ENCODE data around the gene AHRR.
"Not testable (repeated sequence)": the region's sequence is repeated elsewhere in the genome, so short reads cannot be mapped to it uniquely, and the experiment has no call there.

The AHRR gene

GRCh38 chr5:384576-384975 is 63.1 kb downstream of the AHRR start:
- not testable (repeated sequence) for H3K4me3 Mint-ChIP-seq; ATAC-seq (replicated peaks); H3K27ac Mint-ChIP-seq; DNase-seq
- Mint-ChIP-seq H3K9me3 (peaks cover 22% of the 10 kb centered on the region in 2 donors), H3K4me1 (peaks cover 18 to 41% of the 10 kb centered on the region in 2 donors), H3K27me3 (peaks cover 18 to 19% of the 10 kb centered on the region in 2 donors), H3K36me3 (peaks cover 75 to 84% of the 10 kb centered on the region in 2 donors)

- H3K27me3 Mint-ChIP-seq, result peaks cover 20 to 26% of the 10 kb centered on the region in 2 donors
- H3K36me3 Mint-ChIP-seq, result peaks cover 82 to 88% of the 10 kb centered on the region in 2 donors
- ATAC-seq (replicated peaks) (no peak), DNase-seq (no peak)
- peaks cover 22% of the 10 kb centered on the region in 2 donors for H3K9me3 Mint-ChIP-seq
- no peak overlapping the region for H3K4me3 Mint-ChIP-seq
- H3K4me1 Mint-ChIP-seq, result peaks cover 21 to 47% of the 10 kb centered on the region in 2 donors
- no peak overlapping the region for H3K27ac Mint-ChIP-seq
Observed at GRCh38 chr5:385321-385720, 63.8 kb downstream of the AHRR start.

- peaks cover 21 to 26% of the 10 kb centered on the region in 2 donors for H3K27me3 Mint-ChIP-seq
- ATAC-seq (replicated peaks) (no peak), DNase-seq (no peak)
- no peak overlapping the region for H3K4me3 Mint-ChIP-seq
- H3K4me1 Mint-ChIP-seq, result peaks cover 29 to 48% of the 10 kb centered on the region in 2 donors
- H3K9me3 Mint-ChIP-seq, result peaks cover 16 to 17% of the 10 kb centered on the region in 2 donors
- H3K36me3 Mint-ChIP-seq, result peaks cover 80 to 86% of the 10 kb centered on the region in 2 donors
- no peak overlapping the region for H3K27ac Mint-ChIP-seq
Observed at GRCh38 chr5:386432-387341, 65.2 kb downstream of the AHRR start.

- Mint-ChIP-seq H3K4me3 (no peak overlapping the region), H3K4me1 (peaks cover 27 to 43% of the 10 kb centered on the region in 2 donors), H3K27me3 (peaks cover 21 to 26% of the 10 kb centered on the region in 2 donors), H3K36me3 (peaks cover 76 to 81% of the 10 kb centered on the region in 2 donors), H3K27ac (peak overlapping the region; percentile 73), H3K9me3 (peaks cover 9% of the 10 kb centered on the region in 2 donors)
- DNase-seq (no peak), ATAC-seq (replicated peaks) (no peak)
Observed at GRCh38 chr5:387491-388265, 66.2 kb downstream of the AHRR start.

- Mint-ChIP-seq H3K36me3 (peaks cover 80 to 85% of the 10 kb centered on the region in 2 donors), H3K9me3 (peaks cover 9 to 11% of the 10 kb centered on the region in 2 donors), H3K4me1 (peaks cover 35 to 52% of the 10 kb centered on the region in 2 donors), H3K27me3 (peaks cover 21 to 26% of the 10 kb centered on the region in 2 donors), H3K27ac (peak overlapping the region; percentile 93), H3K4me3 (peak overlapping the region; percentile 29 to 62)
- ATAC-seq (replicated peaks) (peak in 1 of 2 donors; percentile 17), DNase-seq (no peak)
Observed at GRCh38 chr5:388266-389196, 67.0 kb downstream of the AHRR start.

GRCh38 chr5:389197-389821 is 67.8 kb downstream of the AHRR start:
- ATAC-seq (replicated peaks), result no peak
- Mint-ChIP-seq H3K27me3 (peaks cover 21 to 26% of the 10 kb centered on the region in 2 donors), H3K4me3 (peak overlapping the region; percentile 43 to 62), H3K36me3 (peaks cover 80 to 83% of the 10 kb centered on the region in 2 donors), H3K4me1 (peaks cover 38 to 58% of the 10 kb centered on the region in 2 donors), H3K27ac (peak overlapping the region; percentile 16), H3K9me3 (peaks cover 7 to 11% of the 10 kb centered on the region in 2 donors)
- DNase-seq, result no peak

- ATAC-seq (replicated peaks), result no peak
Observed at GRCh38 chr5:389891-390622, 68.5 kb downstream of the AHRR start.

GRCh38 chr5:390623-391491 is 69.3 kb downstream of the AHRR start:
- H3K4me1 Mint-ChIP-seq, result peaks cover 47 to 73% of the 10 kb centered on the region in 2 donors

More at GRCh38 chr5:389891-390622, 68.5 kb downstream of the AHRR start:
- Mint-ChIP-seq H3K4me3 (peak overlapping the region; percentile 52 to 62), H3K36me3 (peaks cover 73 to 78% of the 10 kb centered on the region in 2 donors), H3K9me3 (peaks cover 7 to 11% of the 10 kb centered on the region in 2 donors), H3K27ac (peak overlapping the region; percentile 80), H3K27me3 (peaks cover 21 to 26% of the 10 kb centered on the region in 2 donors), H3K4me1 (peaks cover 43 to 65% of the 10 kb centered on the region in 2 donors)
- DNase-seq, result no peak

GRCh38 chr5:392431-392988 is 71.0 kb downstream of the AHRR start:
- Mint-ChIP-seq H3K4me1 (peaks cover 45 to 75% of the 10 kb centered on the region in 2 donors), H3K36me3 (peaks cover 59 to 69% of the 10 kb centered on the region in 2 donors), H3K9me3 (peaks cover 0 to 5% of the 10 kb centered on the region in 2 donors), H3K27me3 (peaks cover 15 to 24% of the 10 kb centered on the region in 2 donors), H3K4me3 (peak overlapping the region; percentile 60 to 76), H3K27ac (peak overlapping the region; percentile 96)
- ATAC-seq (replicated peaks), result peak; percentile 82 to 92
- peak; percentile 56 for DNase-seq

More at GRCh38 chr5:390623-391491, 69.3 kb downstream of the AHRR start:
- Mint-ChIP-seq H3K27ac (peak overlapping the region; percentile 80), H3K27me3 (peaks cover 19 to 26% of the 10 kb centered on the region in 2 donors), H3K36me3 (peaks cover 69 to 78% of the 10 kb centered on the region in 2 donors), H3K4me3 (peak overlapping the region; percentile 25 to 52), H3K9me3 (peaks cover 2 to 8% of the 10 kb centered on the region in 2 donors)
- ATAC-seq (replicated peaks), result no peak
- no peak for DNase-seq

GRCh38 chr5:393846-394275 is 72.3 kb downstream of the AHRR start:
- peak overlapping the region in 1 of 2 donors; percentile 39 for H3K4me3 Mint-ChIP-seq
- DNase-seq, result no peak
- H3K9me3 Mint-ChIP-seq, result peaks cover 0 to 5% of the 10 kb centered on the region in 2 donors
- H3K27ac Mint-ChIP-seq, result peak overlapping the region; percentile 96
- peaks cover 43 to 70% of the 10 kb centered on the region in 2 donors for H3K4me1 Mint-ChIP-seq
- peaks cover 4 to 11% of the 10 kb centered on the region in 2 donors for H3K27me3 Mint-ChIP-seq
- peaks cover 54 to 65% of the 10 kb centered on the region in 2 donors for H3K36me3 Mint-ChIP-seq
- ATAC-seq (replicated peaks), result no peak

GRCh38 chr5:394671-395155 is 73.2 kb downstream of the AHRR start:
- Mint-ChIP-seq H3K27ac (peak overlapping the region; percentile 86), H3K4me1 (peaks cover 50 to 73% of the 10 kb centered on the region in 2 donors), H3K27me3 (peaks cover 3 to 5% of the 10 kb centered on the region in 2 donors), H3K4me3 (peak overlapping the region; percentile 39 to 44), H3K36me3 (peaks cover 56 to 66% of the 10 kb centered on the region in 2 donors), H3K9me3 (peaks cover 0 to 7% of the 10 kb centered on the region in 2 donors)
- ATAC-seq (replicated peaks), result no peak
- DNase-seq, result no peak

All from stimulated activated naive B cell treated with anti-CD40 and anti-IgM and Interleukin-4, amounts not matched to agents 10 μg/mL and 1 μg/mL and 100 μg/mL, for 72 hours (primary cell).